ENCODE results near the gene CCBE1. TPM values are rescaled to one million over a fixed set of nuclear protein-coding genes. Genes with fewer than 3 reads are reported as not detected.

CCBE1 gene
- total and polyA plus RNA-seq, 7 donors, result 0.23 to 61.1 (median 38.9) TPM

- TF ChIP-seq EP300 (IDR thresholded peaks at IDR 0.05), result no peak
- TF ChIP-seq CTCF (IDR thresholded peaks at IDR 0.05), result no peak
- no peak for TF ChIP-seq POLR2A (IDR thresholded peaks at IDR 0.05)
- TF ChIP-seq POLR2AphosphoS5 (IDR thresholded peaks at IDR 0.05), result no peak
- no peak for DNase-seq
- Histone ChIP-seq H3K9me3 (no peaks in the 10 kb centered on the region), H3K27ac (no peak overlapping the region), H3K4me3 (no peak overlapping the region), H3K27me3 (no peaks in the 10 kb centered on the region), H3K36me3 (no peaks in the 10 kb centered on the region), H3K4me1 (peaks cover 0 to 32% (median 19%) of the 10 kb centered on the region in 4 donors)
- intact Hi-C loops (cut with DNase I), result no loop called here
These were observed 103.9 kb downstream of the CCBE1 start for GRCh38 chr18:59593291-59593717.

- TF ChIP-seq EP300 (IDR thresholded peaks at IDR 0.05) (no peak), CTCF (IDR thresholded peaks at IDR 0.05) (no peak), POLR2A (IDR thresholded peaks at IDR 0.05) (no peak), POLR2AphosphoS5 (IDR thresholded peaks at IDR 0.05) (no peak)
- Histone ChIP-seq H3K4me3 (no peak overlapping the region), H3K36me3 (no peaks in the 10 kb centered on the region), H3K27me3 (no peaks in the 10 kb centered on the region), H3K4me1 (peaks cover 0 to 32% (median 19%) of the 10 kb centered on the region in 4 donors), H3K9me3 (no peaks in the 10 kb centered on the region), H3K27ac (no peak overlapping the region)
- intact Hi-C loops (cut with DNase I), result no loop called here
- 71 to 89% methylated on average over 3 of the region's 3 CpGs for WGBS, 2 donors
- no peak for DNase-seq
These were observed 104.6 kb downstream of the CCBE1 start for GRCh38 chr18:59592624-59593023.

DNA sequence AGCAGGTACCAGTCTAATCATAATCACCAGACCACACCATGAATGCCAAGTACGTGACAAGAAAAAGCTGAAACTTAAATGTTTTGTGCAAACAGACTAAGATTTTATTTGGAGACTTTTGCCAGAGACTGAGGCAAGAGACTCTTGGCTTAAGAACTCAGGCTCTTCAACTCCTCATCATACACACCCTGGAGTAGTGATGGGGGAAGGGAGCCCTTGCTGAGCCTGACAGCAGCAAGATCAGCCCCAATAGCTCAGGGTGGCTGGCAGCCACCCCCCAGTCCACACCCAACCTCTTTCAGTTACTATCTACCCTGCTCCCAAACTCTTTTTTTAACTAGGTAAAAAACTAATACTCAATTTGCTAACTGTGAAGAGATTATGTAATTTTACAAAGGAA is 114.8 kb downstream of the CCBE1 start:
- no peak overlapping the region for H3K27ac ChIP-seq
- intact Hi-C loops (cut with DNase I), result no loop called here
- H3K4me1 ChIP-seq, result peaks cover 0 to 14% (median 3%) of the 10 kb centered on the region in 4 donors
- no peaks in the 10 kb centered on the region for H3K36me3 ChIP-seq
- H3K4me3 ChIP-seq, result no peak overlapping the region
- no peak for DNase-seq
- TF ChIP-seq POLR2AphosphoS5 (IDR thresholded peaks at IDR 0.05), result no peak
- TF ChIP-seq CTCF (IDR thresholded peaks at IDR 0.05), result no peak
- no peak for TF ChIP-seq EP300 (IDR thresholded peaks at IDR 0.05)
- no peak for TF ChIP-seq POLR2A (IDR thresholded peaks at IDR 0.05)
- no peaks in the 10 kb centered on the region for H3K9me3 ChIP-seq
- 69 to 71% methylated on average over 1 of the region's 1 CpG for WGBS, 2 donors
- no peaks in the 10 kb centered on the region for H3K27me3 ChIP-seq

DNA sequence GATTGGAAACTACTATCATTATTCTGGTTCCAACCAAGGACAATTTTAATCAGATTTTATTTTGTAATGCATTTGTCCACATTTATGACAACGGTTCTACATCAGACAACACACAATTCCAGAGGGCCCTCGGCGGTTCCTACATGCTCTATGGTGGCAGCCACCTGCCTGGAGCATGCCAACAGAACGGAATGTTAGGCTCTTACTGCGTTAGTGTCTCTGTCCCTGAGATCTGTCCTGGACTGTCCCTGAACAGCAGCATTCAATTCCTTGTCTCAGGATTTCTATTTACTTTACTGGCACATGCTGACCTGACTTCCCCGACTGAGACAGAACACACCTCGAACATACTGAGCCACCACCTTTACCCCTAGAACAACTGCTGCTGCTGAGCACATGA is 117.7 kb downstream of the CCBE1 start:
- no peaks in the 10 kb centered on the region for H3K36me3 ChIP-seq
- no peak overlapping the region for H3K27ac ChIP-seq
- 60 to 81% methylated on average over 7 of the region's 7 CpGs for WGBS, 2 donors
- peaks cover 0 to 21% (median 3%) of the 10 kb centered on the region in 4 donors for H3K4me1 ChIP-seq
- no peak overlapping the region for H3K4me3 ChIP-seq
- DNase-seq, result no peak
- no peaks in the 10 kb centered on the region for H3K27me3 ChIP-seq
- TF ChIP-seq EP300 (IDR thresholded peaks at IDR 0.05) (no peak), POLR2A (IDR thresholded peaks at IDR 0.05) (no peak), CTCF (IDR thresholded peaks at IDR 0.05) (no peak), POLR2AphosphoS5 (IDR thresholded peaks at IDR 0.05) (no peak)
- intact Hi-C loops (cut with DNase I), result no loop called here
- H3K9me3 ChIP-seq, result no peaks in the 10 kb centered on the region

DNA sequence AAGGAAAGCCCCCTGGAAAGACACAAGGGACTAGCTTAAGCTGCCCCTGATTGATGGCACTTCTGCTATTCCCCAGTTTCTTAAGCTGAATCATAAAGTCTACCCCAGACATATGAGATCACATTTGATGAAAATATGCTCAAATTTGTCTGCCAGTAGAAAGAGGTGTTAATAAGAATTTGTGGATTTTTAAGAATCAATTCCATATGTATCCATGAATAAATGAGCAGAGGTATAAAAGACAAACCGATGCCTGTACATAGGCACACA is 119.9 kb downstream of the CCBE1 start:
- 88 to 96% methylated on average over 1 of the region's 1 CpG for WGBS, 2 donors
- Histone ChIP-seq H3K9me3 (no peaks in the 10 kb centered on the region), H3K27me3 (no peaks in the 10 kb centered on the region), H3K4me1 (peaks cover 0 to 24% (median 5%) of the 10 kb centered on the region in 4 donors), H3K27ac (no peak overlapping the region), H3K36me3 (no peaks in the 10 kb centered on the region), H3K4me3 (no peak overlapping the region)
- no peak for DNase-seq
- intact Hi-C loops (cut with DNase I), result no loop called here
- TF ChIP-seq POLR2A (IDR thresholded peaks at IDR 0.05), result no peak
- TF ChIP-seq CTCF (IDR thresholded peaks at IDR 0.05), result no peak
- TF ChIP-seq EP300 (IDR thresholded peaks at IDR 0.05), result no peak
- no peak for TF ChIP-seq POLR2AphosphoS5 (IDR thresholded peaks at IDR 0.05)
